ENCODE measurements around the gene TMEM208. TPM values are rescaled to one million over a fixed set of nuclear protein-coding genes. Genes with fewer than 3 reads are reported as not detected.

TMEM208 gene
- polyA plus RNA-seq (2012; ENCODE audit: insufficient read length, low read depth), result 57.0 TPM

GRCh38 chr16:67226804-67227566 is at the start of gene TMEM208:
TSS of gene TMEM208 (plus strand) at chr16:67227130. CDS start at chr16:67227219, 89 bp downstream.
- TF ChIP-seq POLR2AphosphoS5 (IDR thresholded peaks at IDR 0.05; ENCODE audit: low read depth, low read length) (peak; percentile 70), REST (IDR thresholded peaks at IDR 0.05; ENCODE audit: insufficient read depth in 1 of 2, low read depth in 2 of 2, low read length in 2 of 2) (0 out of 4 replicates have a peak, but pooled peaks of 1 of the 2 experiments have one; percentile 20), FOXP2 (optimal IDR thresholded peaks at IDR 0.05; ENCODE audit: borderline replicate concordance, extremely low read depth, extremely low read length, insufficient read depth) (peak; percentile 62), SIN3A (IDR thresholded peaks at IDR 0.05; ENCODE audit: borderline replicate concordance, insufficient read depth, low read length) (0 out of 2 replicates have a peak, but pooled peaks have one; percentile 29), TAF1 (IDR thresholded peaks at IDR 0.05; ENCODE audit: borderline replicate concordance, insufficient read depth, low read length) (peak; percentile 43; the same call in 1 of the 2 replicates)

GRCh38 chr16:67177743-67178699 is 48.9 kb upstream of the TMEM208 start:
- TF ChIP-seq FOXP2 (optimal IDR thresholded peaks at IDR 0.05; ENCODE audit: borderline replicate concordance, extremely low read depth, extremely low read length, insufficient read depth) (no peak), POLR2AphosphoS5 (IDR thresholded peaks at IDR 0.05; ENCODE audit: low read depth, low read length) (no peak), REST (IDR thresholded peaks at IDR 0.05; ENCODE audit: insufficient read depth in 1 of 2, low read depth in 2 of 2, low read length in 2 of 2) (no peak), SIN3A (IDR thresholded peaks at IDR 0.05; ENCODE audit: borderline replicate concordance, insufficient read depth, low read length) (no peak), TAF1 (IDR thresholded peaks at IDR 0.05; ENCODE audit: borderline replicate concordance, insufficient read depth, low read length) (no peak)

DNA sequence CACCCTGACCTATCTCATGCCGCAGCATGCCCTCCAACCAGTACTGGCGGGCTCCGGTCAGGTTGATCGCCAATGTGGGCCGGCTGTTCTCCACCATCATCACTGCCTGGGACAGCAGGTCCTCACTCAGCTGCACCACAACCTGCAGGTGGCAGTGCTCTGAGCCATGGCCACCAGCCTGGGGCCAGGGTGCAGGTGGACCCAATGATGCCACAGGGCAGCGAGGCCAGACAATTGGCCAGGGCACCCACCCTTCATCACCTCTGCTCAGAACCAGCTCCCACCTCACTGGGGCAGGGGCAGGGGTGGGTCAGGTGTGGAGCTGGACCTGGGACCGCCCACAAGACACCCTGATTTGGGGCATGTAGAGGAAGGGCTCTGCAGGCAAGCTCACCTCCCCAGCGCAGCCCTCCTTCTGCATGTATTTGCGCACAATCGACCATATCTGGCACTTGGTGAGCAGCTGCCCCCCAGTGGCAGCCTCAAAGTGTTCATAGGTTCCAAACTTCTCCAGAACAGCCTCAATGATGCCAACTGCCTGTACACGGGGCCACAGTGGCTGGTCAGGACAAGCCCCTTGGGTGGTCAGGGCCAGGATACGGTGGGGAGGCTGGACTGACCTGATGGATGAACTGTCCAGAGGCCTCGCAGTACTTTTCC is 47.4 kb upstream of the TMEM208 start:
- TF ChIP-seq POLR2AphosphoS5 (IDR thresholded peaks at IDR 0.05; ENCODE audit: low read depth, low read length) (no peak), SIN3A (IDR thresholded peaks at IDR 0.05; ENCODE audit: borderline replicate concordance, insufficient read depth, low read length) (no peak), REST (IDR thresholded peaks at IDR 0.05; ENCODE audit: insufficient read depth in 1 of 2, low read depth in 2 of 2, low read length in 2 of 2) (no peak), TAF1 (IDR thresholded peaks at IDR 0.05; ENCODE audit: borderline replicate concordance, insufficient read depth, low read length) (no peak), FOXP2 (optimal IDR thresholded peaks at IDR 0.05; ENCODE audit: borderline replicate concordance, extremely low read depth, extremely low read length, insufficient read depth) (no peak)

DNA sequence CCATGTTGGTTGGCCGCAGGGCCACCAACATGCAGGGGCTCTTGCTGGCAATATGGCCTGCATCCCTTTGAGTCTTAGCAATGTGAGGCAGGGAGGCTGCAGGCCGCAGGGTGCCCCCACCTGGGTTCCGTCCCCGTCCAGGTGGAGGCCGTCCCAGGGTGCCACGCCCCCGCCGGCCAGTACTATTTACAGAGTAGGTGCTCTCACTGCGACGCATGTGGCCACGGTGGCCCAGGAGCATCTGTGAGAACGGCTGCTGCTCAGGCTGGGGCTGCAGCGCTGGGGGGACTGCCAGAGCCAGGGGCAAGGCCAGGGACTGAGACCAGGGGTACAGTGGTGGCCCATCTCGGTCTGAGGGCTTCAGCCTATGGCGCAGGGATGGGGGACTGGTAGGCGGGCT is 46.8 kb upstream of the TMEM208 start:
- no peak for TF ChIP-seq FOXP2 (optimal IDR thresholded peaks at IDR 0.05; ENCODE audit: borderline replicate concordance, extremely low read depth, extremely low read length, insufficient read depth)
- TF ChIP-seq POLR2AphosphoS5 (IDR thresholded peaks at IDR 0.05; ENCODE audit: low read depth, low read length), result no peak
- no peak for TF ChIP-seq SIN3A (IDR thresholded peaks at IDR 0.05; ENCODE audit: borderline replicate concordance, insufficient read depth, low read length)
- TF ChIP-seq REST (IDR thresholded peaks at IDR 0.05; ENCODE audit: insufficient read depth in 1 of 2, low read depth in 2 of 2, low read length in 2 of 2), result no peak
- no peak for TF ChIP-seq TAF1 (IDR thresholded peaks at IDR 0.05; ENCODE audit: borderline replicate concordance, insufficient read depth, low read length)

All from PFSK-1 (cell line).